ENCODE results near the gene TBX21.

Gene TBX21

DNA sequence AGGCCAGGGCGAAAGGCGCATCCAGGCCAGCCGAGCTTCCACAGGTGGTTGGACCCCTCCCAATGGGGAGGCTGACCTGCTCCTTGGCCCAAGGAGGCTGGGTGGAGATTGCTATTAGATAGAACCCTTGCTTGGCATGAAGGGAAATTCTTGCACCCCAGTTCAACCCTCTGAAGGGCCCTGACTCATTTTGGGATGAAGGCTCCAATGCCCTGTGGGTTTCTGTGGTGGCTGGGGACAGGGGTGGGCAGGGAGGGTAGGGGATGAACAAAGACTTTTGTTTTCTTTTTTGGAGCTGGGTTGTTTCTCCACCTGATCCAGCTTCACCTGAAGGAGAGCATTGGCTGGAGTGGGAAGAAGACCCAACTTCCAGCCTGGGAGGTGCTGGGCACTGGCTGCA is 16.7 kb upstream of the TBX21 start:
- no peak for DNase-seq (ENCODE audit: low spot score)
- no peak for TF ChIP-seq CTCF (IDR thresholded peaks at IDR 0.05)
- Histone ChIP-seq H3K4me3 (no peak overlapping the region), H3K27ac (no peak overlapping the region)

DNA sequence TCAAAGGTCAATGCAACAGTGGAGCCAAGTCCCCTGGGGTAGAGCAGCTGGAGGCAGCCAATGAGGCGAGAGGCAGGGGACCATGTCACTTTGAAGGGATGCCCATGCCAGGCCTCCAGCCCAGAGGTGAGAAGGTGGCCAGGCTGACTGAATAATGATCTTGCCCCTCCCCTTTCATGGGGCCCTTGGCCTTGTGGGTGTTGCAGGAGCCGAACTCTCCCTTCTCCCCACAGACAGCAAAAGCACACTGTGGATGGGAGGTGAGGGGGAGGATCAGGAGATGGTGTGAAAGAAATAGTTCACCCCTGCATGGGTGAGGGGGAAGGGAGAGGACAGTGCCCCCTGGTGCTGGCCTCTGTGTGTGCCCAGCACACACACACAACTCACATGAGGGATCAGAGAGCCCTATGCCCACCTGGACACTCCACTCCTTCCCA is 15.8 kb upstream of the TBX21 start:
- H3K27ac ChIP-seq, result no peak overlapping the region
- no peak for TF ChIP-seq CTCF (IDR thresholded peaks at IDR 0.05)
- no peak for DNase-seq (ENCODE audit: low spot score)
- no peak overlapping the region for H3K4me3 ChIP-seq

- no peak overlapping the region for H3K27ac ChIP-seq
Observed at GRCh38 chr17:47717979-47718621, 14.9 kb upstream of the TBX21 start.

GRCh38 chr17:47718634-47719405 is 14.2 kb upstream of the TBX21 start:
- no peak for DNase-seq (ENCODE audit: low spot score)
- no peak overlapping the region for H3K27ac ChIP-seq
- TF ChIP-seq CTCF (IDR thresholded peaks at IDR 0.05), result no peak
- H3K4me3 ChIP-seq, result no peak overlapping the region

More at GRCh38 chr17:47717979-47718621, 14.9 kb upstream of the TBX21 start:
- no peak for DNase-seq (ENCODE audit: low spot score)
- TF ChIP-seq CTCF (IDR thresholded peaks at IDR 0.05), result no peak
- H3K4me3 ChIP-seq, result no peak overlapping the region

- TF ChIP-seq CTCF (IDR thresholded peaks at IDR 0.05), result no peak
- no peak overlapping the region for H3K4me3 ChIP-seq
- H3K27ac ChIP-seq, result no peak overlapping the region
- DNase-seq (ENCODE audit: low spot score), result no peak
Observed at GRCh38 chr17:47719411-47720152, 13.5 kb upstream of the TBX21 start.

DNA sequence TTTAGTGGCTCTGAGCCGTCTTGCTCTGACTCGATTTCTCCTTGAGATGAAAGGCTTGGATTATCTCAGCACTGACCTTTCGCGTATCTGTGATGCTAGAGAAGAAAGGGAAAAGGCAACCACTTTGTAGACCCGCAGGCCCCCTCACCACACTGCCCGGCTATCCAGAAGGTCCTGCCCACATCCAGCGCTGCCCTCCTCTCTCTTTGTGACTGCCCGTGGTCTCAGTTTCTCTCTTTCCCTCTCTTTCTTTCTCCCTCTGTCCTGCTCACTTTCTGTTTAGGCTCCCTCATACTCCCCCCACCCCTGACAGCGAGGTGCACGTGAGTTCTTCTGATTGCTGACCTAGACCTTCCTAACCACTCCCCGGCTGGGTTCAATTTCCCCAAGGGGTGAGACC is 12.8 kb upstream of the TBX21 start:
- no peak overlapping the region for H3K27ac ChIP-seq
- no peak overlapping the region for H3K4me3 ChIP-seq
- TF ChIP-seq CTCF (IDR thresholded peaks at IDR 0.05), result no peak
- DNase-seq (ENCODE audit: low spot score), result no peak

All from coronary artery (tissue), 2 donors.